ENCODE measurements around the gene LMX1B.
A peak's percentile ranks its signal among the peaks of the same experiment; 100 is the strongest.
"Not testable (repeated sequence)": the region's sequence is repeated elsewhere in the genome, so short reads cannot be mapped to it uniquely, and the experiment has no call there.

Gene LMX1B

DNA sequence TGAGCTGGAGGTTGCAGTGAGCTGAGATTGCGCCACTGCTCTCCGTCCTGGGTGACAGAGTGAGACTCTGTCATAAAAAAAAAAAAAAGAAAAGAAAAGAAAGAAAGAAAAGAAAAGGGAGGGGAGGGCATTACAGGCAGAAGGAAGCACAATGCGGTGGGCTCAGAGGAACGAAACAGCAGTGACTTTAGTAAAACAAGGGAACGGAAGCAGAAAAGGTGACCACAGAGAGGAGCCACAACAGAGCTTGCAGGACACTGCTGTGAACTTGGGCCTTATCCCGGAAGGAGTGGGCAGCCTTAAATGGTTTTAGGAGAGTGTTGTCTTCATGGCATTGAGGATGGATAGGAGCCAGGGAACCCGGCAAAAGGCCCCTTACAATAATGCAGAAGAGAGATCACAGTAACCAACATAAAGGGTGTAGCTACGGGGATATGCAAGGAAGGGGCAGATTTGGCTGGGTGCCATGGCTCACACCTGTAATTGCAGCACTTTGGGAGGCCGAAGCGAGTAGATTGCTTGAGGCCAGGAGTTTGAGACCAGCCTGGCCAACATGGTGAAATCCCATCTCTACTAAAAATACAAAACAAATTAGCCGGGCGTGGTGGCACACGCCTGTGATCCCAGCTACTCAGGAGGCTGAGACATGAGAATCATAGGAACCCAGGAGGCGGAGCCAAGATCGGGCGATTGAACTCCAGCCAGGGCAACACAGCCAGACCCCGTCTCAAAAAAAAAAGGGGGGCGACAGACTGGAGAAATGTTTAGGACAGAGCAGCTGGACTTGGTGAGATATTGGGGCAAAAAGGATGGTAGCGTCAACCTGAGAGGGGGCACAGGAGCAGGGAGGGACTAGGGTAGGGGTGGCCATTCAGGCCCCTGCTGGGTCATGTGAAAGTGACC lies 107.2 kb downstream of the LMX1B start:
- no peak for DNase-seq

- DNase-seq: peak; percentile 28
Observed at GRCh38 chr9:126721564-126721981, 107.8 kb downstream of the LMX1B start.

DNA sequence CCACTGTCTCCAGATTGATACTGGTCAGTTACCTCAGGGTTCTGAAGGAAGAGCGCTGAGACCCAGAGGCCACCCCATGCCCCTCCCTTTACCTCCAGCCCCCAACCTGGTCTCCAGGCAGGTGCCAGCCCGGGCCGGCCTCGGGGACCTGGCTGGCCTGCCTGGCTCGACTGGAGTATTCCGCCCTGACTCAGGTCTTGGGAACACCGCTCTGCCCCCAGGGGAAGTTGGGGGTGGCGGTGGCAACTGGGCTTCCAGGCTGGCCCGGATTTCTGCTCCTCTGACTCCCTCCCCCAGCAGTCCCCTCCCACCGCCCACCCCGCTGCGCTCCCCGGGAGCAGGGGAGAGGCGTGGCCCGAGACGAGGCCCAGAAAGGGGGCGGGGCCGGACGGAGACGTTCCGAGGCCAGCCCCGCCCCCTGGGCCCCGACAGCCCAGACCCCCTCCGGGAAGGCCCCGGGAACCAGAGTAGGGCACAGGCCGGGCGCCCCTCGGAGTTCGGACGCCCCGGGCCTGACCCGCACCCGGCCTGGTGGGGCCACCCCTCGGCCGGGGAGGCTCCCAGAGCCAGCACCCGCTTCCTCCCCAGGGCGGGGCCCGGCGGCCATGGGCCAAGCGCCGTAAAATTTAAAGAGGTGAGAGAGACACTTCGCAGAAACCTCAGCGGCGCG lies 108.7 kb downstream of the LMX1B start:
- peak; percentile 92 for DNase-seq

DNA sequence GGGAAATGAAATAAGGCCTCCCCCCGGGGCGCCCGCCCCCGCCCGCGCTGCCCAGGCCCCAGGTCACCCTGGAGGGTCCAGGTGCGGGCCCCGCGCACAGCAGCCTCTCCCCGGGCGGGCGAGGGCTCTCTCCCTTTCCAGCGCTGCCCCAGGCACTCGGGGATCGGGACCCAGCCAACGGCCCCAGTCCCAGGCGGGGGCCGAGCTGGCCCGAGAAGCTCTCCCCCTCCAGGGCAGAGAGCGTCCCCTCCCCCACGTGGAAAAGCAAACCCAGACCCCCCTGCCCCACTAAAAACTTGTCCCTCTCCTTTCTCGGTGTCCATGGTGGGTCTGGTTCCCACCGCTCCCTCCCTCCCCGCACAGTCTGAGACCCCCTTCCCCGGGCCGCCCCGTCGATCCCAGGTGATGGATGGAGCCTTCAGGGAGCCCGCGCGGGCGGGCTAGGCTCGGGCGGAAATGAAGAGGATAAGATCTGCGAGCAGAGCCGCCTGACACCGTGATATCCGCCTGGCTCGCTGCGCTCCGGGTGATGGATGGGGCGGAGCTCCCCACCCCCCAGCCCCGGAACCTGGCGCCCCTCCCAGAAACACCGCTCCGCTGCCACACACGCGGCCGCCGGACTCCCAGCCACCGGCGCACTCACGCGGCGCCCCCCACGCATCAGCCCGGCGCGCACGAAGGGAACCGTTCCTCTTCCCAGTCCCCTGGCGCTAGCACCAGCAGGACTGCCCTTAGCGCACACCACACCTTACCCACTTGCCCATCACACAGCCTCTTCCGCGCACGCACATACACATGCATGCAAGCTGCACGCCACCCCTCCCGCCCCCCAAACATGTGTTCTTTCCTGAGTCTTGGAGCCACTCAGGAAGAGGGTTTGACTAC lies 109.4 kb downstream of the LMX1B start:
- peak; percentile 74 for DNase-seq

DNA sequence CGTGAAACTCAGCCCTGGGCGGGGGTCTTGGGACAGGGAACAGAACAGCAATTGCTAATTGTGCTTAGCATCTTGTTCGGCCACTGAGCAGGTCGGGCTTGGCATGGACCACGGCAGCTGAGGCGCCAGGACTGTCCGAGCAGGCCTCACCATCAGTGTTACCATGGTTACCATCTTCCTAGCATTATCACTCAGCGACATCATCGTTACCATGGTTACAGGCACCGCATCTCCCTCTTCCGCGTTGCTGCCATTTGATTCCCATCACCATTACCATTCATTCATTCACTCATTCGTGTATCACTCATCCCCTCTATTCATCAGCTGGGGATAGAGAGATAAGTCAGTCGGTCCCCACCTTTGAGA lies 110.1 kb downstream of the LMX1B start:
- no peak for DNase-seq

DNA sequence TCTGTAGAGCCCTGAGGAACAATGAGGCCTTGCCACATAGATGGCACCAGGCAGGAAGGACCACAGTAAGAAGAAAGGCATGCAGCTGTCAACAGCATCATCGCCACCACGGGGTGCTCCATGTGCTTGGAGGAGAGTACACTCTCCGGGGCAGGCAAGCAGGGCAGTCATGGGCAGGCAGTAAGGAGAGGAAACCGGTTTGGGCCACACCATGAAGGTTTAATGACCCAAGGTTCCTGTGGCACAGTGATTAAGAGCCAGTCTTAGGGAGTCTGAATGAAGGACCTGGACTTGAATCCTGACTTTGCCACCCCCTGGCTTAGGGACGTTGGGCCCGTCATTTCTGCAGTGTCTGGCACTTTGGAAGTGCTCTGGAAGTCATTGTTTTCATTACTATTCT lies 110.5 kb downstream of the LMX1B start:
- DNase-seq: no peak

GRCh38 chr9:126725485-126725884 lies 111.8 kb downstream of the LMX1B start:
- DNase-seq: not testable (repeated sequence)

- not testable (repeated sequence) for DNase-seq
Observed at GRCh38 chr9:126728210-126728609, 114.5 kb downstream of the LMX1B start.

- DNase-seq: not testable (repeated sequence)
Observed at GRCh38 chr9:126730592-126730991, 116.9 kb downstream of the LMX1B start.

GRCh38 chr9:126733005-126733404 lies 119.3 kb downstream of the LMX1B start:
- DNase-seq: no peak

DNA sequence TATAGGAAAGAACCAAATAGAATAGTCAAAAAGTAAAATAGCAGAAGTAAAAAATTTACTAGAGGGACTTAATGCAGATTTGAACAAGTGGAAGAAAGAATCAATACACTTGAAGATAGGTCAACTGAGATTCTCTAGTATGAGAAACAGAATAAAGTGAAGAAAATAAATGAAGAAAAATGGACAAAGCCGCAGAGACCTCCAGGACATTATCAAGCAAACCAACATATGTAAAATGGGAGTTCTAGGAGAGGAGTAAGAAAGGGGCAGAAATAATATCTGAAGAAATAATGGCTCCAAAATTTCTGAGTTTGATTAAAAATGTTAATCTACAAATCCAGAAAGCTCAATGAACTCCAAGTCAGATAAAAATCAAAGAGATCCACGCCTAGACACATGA lies 121.1 kb downstream of the LMX1B start:
- DNase-seq: no peak

GRCh38 chr9:126735482-126735881 lies 121.8 kb downstream of the LMX1B start:
- DNase-seq: no peak

GRCh38 chr9:126738553-126738952 lies 124.8 kb downstream of the LMX1B start:
- DNase-seq: no peak

GRCh38 chr9:126743041-126743440 lies 129.3 kb downstream of the LMX1B start:
- DNase-seq: no peak

DNA sequence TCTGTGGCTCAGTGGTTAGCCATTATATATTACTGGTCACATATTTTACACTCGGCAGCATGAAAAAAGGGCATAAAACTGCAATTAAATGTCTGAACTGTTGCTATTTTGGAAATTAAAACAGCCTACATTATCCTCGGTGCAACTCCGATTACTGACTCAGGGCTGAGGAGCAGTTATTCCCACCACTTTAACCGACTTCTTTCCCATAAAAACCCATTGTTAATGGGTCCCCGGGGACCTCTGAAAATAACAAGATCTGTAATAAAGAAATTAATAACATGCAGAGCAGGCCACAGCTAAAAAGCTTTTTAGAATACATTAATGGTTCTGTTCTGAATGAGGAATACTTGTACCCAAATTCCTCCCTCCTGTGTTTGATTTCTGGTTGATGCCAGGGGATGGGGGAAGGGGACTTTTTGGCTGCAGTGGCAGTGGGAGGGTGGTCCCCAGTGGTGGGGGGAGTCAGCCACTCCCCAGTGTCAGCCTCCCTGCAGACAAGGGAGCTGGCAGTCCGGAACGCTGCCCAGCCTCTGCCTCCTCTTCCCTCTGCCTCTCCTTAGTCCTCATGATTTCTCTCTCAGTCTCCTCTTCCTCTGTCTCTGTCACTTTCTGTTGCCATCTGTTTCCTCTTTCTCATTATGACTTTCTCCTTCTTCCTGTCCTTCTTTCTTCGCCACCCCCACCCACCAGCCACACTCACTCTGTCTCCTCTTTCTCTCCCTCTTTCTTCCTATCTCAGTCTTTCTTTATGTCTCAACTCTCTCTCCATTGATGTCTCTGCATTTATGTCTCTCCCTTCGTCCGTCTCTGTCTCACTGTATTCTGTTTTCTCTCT lies 132.1 kb downstream of the LMX1B start:
- no peak for DNase-seq

Data from activated naive CD4-positive, alpha-beta T cell treated with Interleukin-2 at 50 U/mL for 16 hours (primary cell).